GM18507 (cell line): Measurements from ENCODE around the gene RAB11FIP4.

Experiments used
- DNase-seq: peaks from one replicate; pipeline ENCODE4 v3.0.0; 2011; ENCODE audit warnings: low read depth; ENCODE audit not compliant: insufficient read length; ENCODE audit errors: extremely low spot score
- FAIRE-seq: peaks from 2 replicates; lab custom pipeline; 2011; peaks lifted over from hg19 to GRCh38; lab: Jason Lieb, UNC

Gene RAB11FIP4

DNA sequence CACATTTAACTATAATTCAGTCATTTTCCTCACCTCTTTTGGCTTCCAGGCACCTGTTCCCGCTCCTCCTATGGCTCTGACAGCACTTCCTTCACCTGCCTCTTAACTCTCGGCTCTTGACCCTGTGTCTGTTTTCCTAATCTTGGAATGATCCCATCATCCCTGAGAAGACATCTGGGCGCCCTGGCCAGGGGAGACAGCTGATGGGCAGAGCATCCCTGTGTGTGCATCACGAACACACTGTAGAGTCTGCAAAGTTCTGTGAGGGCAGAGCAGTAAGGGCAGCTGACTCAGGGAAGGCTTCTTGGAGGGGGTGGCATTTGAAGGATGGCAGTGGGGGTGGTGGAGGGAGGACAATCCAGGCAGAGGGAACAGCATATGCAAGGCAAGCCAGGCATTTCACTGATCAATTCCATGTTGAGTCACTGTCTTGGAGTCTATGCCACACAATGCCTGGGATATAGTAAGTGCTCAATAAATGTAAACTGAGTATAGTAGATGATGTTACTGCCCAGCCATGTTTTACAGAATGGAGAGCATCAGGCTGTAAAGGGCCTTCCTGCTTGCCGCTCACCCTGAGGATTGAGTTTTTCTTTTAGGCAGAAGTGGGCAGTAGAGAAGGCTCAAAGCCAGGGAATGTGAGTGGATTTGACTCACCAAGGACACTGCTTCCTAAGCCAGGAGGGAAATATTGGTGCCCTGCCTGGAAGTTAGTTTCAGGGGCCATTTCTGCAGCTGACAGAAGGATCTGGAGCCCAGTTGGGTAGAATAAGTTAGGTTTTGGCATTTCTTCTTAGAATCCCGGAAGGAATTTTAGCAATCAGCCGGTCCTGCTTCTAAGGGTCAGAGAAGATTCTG is 5.8 kb upstream of the RAB11FIP4 start:
- no peak for FAIRE-seq
- DNase-seq: no peak

GRCh38 chr17:31386542-31387075 is 4.9 kb upstream of the RAB11FIP4 start:
- no peak for DNase-seq
- no peak for FAIRE-seq

- DNase-seq: no peak
- no peak for FAIRE-seq
Observed at GRCh38 chr17:31387438-31387837, 4.0 kb upstream of the RAB11FIP4 start.

- DNase-seq: no peak
- no peak for FAIRE-seq
Observed at GRCh38 chr17:31388351-31388750, 3.1 kb upstream of the RAB11FIP4 start.

DNA sequence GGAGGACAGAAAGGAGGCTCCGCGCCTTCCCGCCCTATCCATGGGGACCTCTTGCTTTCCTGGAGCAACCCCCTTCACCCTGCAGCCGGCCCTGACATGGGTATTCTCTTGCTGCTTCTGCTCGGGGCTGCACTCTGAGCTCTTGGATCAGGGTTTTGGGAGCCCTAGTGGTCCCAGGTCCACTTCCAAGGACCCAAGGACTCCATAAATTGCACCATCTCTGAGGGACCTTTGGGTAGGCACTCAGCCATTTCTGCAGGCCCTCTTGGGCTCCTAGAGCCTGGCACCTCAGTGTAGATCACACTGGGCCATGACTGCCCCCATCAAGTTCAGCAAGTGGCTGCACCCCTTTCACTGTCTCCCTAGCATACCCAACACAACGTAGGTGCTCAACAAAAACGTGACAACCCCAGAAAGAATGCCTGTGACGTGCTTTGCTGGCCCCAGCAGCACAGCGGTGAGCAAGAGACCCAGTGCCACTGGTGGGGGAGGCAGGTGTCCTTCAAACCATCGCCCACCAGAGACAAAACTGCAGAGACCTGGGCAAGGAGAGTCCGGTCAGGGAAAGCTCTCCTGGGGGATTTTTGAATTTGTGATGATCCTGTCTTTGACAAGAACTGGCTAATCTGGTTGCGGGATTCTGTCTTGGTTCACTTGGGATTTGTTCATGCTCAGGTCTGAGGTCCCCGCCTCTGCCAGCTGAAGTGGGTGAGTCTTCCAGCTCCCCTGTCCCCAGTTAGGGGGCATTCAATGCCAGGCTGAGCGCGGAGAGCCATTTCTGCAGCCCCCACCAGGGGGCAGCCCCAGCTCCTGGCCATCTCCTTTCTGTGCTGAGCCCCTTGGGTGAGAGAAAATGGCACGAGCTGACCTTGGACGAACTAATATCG is 2.5 kb upstream of the RAB11FIP4 start:
- FAIRE-seq: no peak
- DNase-seq: peak; percentile 54

- DNase-seq (no peak), FAIRE-seq (no peak)
Observed at GRCh38 chr17:31389657-31390381, 1.7 kb upstream of the RAB11FIP4 start.

DNA sequence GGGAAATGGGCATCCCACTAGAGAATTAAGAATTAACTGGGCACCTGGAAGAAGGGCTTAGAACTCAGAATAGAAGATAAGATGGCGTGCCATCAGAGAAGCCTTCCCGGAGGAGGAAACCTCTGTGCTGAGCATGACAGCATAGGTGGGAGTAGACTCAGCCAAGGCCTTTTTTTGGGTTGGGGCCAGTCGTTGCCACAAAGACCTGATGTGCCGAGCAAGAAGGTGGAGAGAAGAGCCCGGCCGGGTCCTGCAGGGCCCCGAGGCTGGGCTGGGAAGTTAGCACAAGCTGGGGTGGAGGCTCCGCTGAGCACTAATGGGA is 1.1 kb upstream of the RAB11FIP4 start:
- DNase-seq: no peak
- no peak for FAIRE-seq

DNA sequence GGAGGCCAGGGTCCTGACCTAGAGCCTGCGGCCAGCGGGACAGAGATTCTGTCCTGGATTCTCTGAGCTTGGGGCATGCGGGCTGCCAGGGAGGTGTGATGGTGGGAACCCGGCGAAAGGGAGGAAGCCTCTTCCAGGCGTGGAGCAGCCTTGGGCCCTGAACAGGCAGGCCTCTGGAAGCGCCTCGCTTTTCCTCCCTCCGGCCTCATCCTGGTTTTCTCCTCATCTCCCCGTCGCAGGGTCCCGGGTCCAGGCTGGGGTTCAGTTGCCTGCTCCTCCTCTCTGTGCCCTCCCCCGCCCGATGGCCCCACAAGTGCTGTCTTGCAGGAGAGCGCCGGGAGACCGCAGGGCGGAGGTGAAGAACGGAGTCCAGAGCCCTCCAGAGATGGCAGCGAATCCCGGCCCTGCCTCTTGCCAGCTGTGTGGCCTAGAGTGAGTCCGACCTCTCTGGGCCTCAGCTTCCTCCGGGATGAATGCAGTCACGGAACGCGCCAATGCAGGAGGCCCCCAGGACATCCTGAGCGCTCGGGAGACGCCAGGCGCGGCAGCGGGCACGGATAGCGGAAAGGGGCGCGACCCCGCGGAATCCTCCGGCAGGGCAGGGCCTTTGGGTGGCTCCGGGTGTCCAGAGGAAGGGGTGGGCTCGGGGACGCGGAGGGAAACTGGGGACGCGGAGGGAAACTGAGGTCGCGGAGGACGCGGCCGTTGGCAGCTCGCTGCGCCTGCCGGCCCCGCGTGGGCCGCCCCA is 553 bp upstream of the RAB11FIP4 start:
- FAIRE-seq (no peak), DNase-seq (no peak)

DNA sequence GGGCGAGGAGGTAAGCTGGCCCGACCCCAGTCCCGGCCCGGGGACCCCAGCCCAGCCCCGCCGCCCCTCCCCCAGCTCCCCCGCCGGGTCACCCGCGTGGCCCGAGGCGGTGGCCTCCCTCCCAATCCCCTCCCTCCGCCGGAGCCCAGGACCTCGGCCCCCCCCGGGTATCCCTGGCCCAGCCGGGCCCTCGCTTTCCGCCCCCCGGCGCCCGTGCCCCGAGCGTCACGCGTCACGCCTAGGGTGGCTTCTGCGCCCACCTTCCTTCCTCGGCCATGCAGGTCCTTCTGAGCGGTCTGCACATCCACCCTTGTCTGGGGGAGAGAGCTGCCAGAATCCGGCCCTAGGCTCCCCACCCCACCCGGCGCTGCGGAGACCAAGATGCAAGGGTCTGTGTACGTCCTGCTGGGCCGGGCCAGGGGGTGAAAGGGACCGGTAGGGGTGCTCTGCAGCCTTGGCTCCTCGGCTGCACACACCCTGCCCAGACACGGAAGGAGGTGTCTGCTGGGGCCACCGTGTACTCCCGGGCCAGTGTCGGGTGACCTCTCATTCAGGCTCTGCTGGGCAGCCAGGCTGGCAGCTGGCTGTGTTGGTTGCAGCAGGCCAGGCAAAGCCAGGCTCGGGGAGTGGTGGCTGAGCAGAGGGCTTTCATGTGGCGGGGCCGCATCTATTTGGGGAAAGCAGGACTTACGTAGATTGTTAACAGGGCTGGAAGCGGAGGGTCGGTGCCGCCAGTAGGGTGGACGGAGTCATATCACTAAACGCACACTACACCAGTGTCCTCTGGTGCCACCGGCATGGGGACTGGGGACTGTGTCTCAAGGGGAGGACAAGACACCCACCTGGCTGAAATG is 754 bp downstream of the RAB11FIP4 start:
- no peak for DNase-seq
- no peak for FAIRE-seq

- DNase-seq (no peak), FAIRE-seq (no peak)
Observed at GRCh38 chr17:31392856-31393748, 1.6 kb downstream of the RAB11FIP4 start.

GRCh38 chr17:31393749-31394146 is 2.3 kb downstream of the RAB11FIP4 start:
- FAIRE-seq (no peak), DNase-seq (no peak)

GRCh38 chr17:31394544-31394943 is 3.1 kb downstream of the RAB11FIP4 start:
- no peak for FAIRE-seq
- no peak for DNase-seq

GRCh38 chr17:31397256-31397939 is 5.9 kb downstream of the RAB11FIP4 start:
- no peak for FAIRE-seq
- no peak for DNase-seq

DNA sequence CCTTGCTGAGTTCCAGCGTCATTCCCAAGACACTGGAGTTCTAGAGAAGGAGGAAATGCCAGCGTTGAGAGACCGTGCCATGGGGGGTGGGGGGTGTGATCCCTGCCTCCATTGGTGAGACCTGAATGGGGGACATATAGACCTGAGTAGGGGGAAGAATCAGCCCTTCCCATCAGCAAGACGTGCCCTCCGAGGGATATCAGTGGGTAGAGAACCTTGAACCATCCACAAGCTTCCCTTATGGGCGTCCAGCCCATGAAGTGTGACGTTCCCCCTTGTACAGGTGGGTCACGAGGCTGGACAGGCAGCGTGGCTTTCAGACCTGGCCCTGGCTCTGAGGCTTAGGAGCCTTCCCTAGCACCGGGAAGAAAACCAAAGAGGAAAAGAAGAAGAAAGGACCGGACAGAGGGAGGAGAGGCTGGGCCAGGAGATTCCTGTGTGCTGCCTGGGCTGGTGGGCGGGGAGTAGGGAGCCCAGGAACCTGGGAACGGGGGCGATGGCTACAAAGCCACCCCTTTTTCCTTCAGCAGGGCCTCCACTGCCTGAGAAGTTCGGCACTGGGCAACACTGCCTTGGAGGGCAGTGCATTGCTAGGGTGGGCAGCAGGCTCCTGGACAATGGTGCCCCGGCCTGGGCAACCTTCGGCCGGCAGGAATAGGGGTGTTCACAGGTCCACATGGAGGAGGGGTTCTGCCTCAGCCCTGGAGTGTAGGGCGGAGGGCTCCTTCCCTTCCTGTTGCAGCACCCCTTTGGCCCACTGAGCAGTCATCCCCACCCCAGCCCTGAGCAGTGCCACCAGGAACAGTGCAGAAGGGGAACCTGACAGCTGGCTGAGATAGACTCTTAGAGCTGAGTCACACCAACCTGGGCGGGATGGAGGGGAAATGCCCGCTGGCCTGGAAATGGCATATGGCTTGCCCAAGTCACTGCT is 7.2 kb downstream of the RAB11FIP4 start:
- FAIRE-seq (no peak), DNase-seq (no peak)

DNA sequence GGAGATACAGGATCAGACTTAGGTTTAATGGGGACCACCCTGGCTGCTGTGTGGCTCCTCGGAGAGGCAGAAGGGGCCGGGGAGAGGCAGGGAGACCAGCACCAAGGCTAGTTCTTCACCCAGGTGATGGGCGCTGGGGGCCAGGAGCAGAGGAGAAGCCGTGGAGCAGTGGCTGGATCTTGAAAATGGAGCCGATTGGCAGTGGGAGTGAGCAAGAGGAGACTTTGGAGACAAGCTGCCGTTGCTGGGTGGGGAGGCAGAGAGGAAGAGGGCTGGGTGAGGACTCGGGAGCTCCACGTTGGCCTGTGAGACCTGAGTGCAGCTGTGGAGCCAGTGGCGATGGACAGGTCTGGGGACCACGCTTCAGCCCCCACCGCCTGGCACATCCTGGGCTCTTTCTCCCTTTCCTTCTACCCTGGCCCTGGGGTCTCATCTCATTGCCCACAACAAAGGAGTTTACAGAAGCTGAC is 9.0 kb downstream of the RAB11FIP4 start:
- no peak for DNase-seq

More for the DNA sequence above, 9.0 kb downstream of the RAB11FIP4 start:
- FAIRE-seq: no peak
